ENCODE data around the gene CPSF4. TPM values are rescaled to one million over a fixed set of nuclear protein-coding genes. Genes with fewer than 3 reads are reported as not detected.

Gene CPSF4
- total RNA-seq, 1 experiment from 2014 or later, result 67.0 TPM

GRCh38 chr7:99449326-99449725 lies 10.6 kb downstream of the CPSF4 start:
- ATAC-seq (no peak), DNase-seq (ENCODE audit: low read depth, low spot score) (no peak)
- H3K36me3 ChIP-seq (ENCODE audit: control insufficient read depth in 1 of 2, insufficient read depth in 2 of 2, low read length in 2 of 2), result peaks cover 45 to 54% of the 10 kb centered on the region in 2 experiments; a peak in 3 of 4 replicates
- no peak overlapping the region for H2AFZ ChIP-seq (ENCODE audit: low read depth, low read length, poor library complexity, severe bottlenecking)
- H4K20me1 ChIP-seq (ENCODE audit: insufficient read depth), result no peaks in the 10 kb centered on the region
- TF ChIP-seq ATF3 (IDR thresholded peaks at IDR 0.05) (no peak), POLR2A (IDR thresholded peaks at IDR 0.05; ENCODE audit: borderline replicate concordance, extremely low read depth, insufficient read depth, insufficient read length) (no peak), MAX (IDR thresholded peaks at IDR 0.05) (no peak), EZH2 (IDR thresholded peaks at IDR 0.05) (no peak), TCF7L2 (IDR thresholded peaks at IDR 0.05; ENCODE audit: borderline replicate concordance, extremely low read depth, insufficient read depth, insufficient read length) (no peak), REST (IDR thresholded peaks at IDR 0.05; ENCODE audit: low read depth) (no peak), ZBTB33 (IDR thresholded peaks at IDR 0.05; ENCODE audit: extremely low read depth, insufficient replicate concordance, low read length) (no peak), RAD21 (IDR thresholded peaks at IDR 0.05; ENCODE audit: low read depth) (no peak), ELF1 (IDR thresholded peaks at IDR 0.05; ENCODE audit: borderline replicate concordance, low read depth) (no peak), CTCF (IDR thresholded peaks at IDR 0.05 in 2 of 3, conservative IDR thresholded peaks at IDR 0.05 in 1 of 3; ENCODE audit: borderline replicate concordance in 1 of 3, insufficient read depth in 1 of 3, low read depth in 2 of 3, low read length in 2 of 3) (no peak), CBX3 (IDR thresholded peaks at IDR 0.05; ENCODE audit: low read depth) (no peak), SP1 (IDR thresholded peaks at IDR 0.05; ENCODE audit: low read depth) (no peak)
- no peaks in the 10 kb centered on the region for H3K4me1 ChIP-seq (ENCODE audit: control insufficient read depth in 1 of 2, insufficient read depth in 2 of 2, low read length in 2 of 2)
- RAD21 ChIA-PET (ENCODE audit: low non-redundant PET in 1 of 2, low total read pairs in 2 of 2, uncharacterized antibody in 2 of 2, unreplicated experiment in 2 of 2), result no interaction called here
- H3K9me3 ChIP-seq (ENCODE audit: control insufficient read depth in 1 of 2, insufficient read depth in 1 of 2, low read depth in 1 of 2, low read length in 2 of 2), result no peaks in the 10 kb centered on the region
- H3K4me3 ChIP-seq (replicated peaks in 1 of 2; ENCODE audit: low read depth in 1 of 2, low read length in 2 of 2), result no peak overlapping the region
- H3K27me3 ChIP-seq (ENCODE audit: insufficient read depth, low read length), result no peaks in the 10 kb centered on the region
- CTCF ChIA-PET, result no interaction called here
- H3K79me2 ChIP-seq (ENCODE audit: insufficient read depth, low read length), result peaks cover 13% of the 10 kb centered on the region; the same call in 1 of the 2 replicates
- H3K27ac ChIP-seq (ENCODE audit: low read depth, low read length), result no peak overlapping the region
- no peaks in the 10 kb centered on the region for H3K9me2 ChIP-seq (ENCODE audit: insufficient read depth)
- H3K4me2 ChIP-seq (ENCODE audit: low read length), result no peak overlapping the region
- POLR2A ChIA-PET, result no interaction called here
- no peak overlapping the region for H3K9ac ChIP-seq (ENCODE audit: low read length)
- no TSS peak for BruUV-seq (replicated peaks)
- intact Hi-C loops (cut with micrococcal nuclease), result no loop called here
